Left ventricle myocardium inferior (tissue), 1 donor: ENCODE results near the gene RADIL. TPM values are rescaled to one million over a fixed set of nuclear protein-coding genes. Genes with fewer than 3 reads are reported as not detected.

Experiments
- DNase-seq: peaks from one replicate; pipeline ENCODE4 v3.0.0-alpha.2; 2020
- H3K27ac ChIP-seq: fragments of 200-600 bp; replicated peaks from 2 replicates; pipeline ENCODE4 v1.8.0; 2021
- H3K27me3 ChIP-seq: fragments of 200-600 bp; 2 replicates; pipeline ENCODE4 v1.8.0; 2021; ENCODE audit warnings: low read depth
- H3K36me3 ChIP-seq: fragments of 200-600 bp; 2 replicates; pipeline ENCODE4 v1.8.0; 2021
- H3K4me1 ChIP-seq: fragments of 200-600 bp; 2 replicates; pipeline ENCODE4 v1.8.0; 2021
- H3K4me3 ChIP-seq: fragments of 200-600 bp; 2 replicates; pipeline ENCODE4 v1.8.0; 2021; ENCODE audit warnings: mild to moderate bottlenecking, moderate library complexity
- H3K9me3 ChIP-seq: fragments of 200-600 bp; replicated peaks from 2 replicates; pipeline ENCODE4 v1.8.0; 2021
- intact Hi-C: fragments of 100-400 bp; cut with micrococcal nuclease; formaldehyde crosslinking; loops from one replicate; pipeline ENCODE4 v1.11.0; 2022
- total RNA-seq: library from RNA; stranded (reverse); fragmentation: NEBNext Ultra II Directional; extraction: Animal tissue kit (Norgen Biotek cat#: 25700); gene quantifications from one replicate; pipeline ENCODE4 v1.2.1, GENCODE V29; 2021
- TF ChIP-seq, protein P1 (sequence below): fragments of 200-600 bp; IDR thresholded peaks from 2 replicates; pipeline ENCODE4 v1.8.0; 2021; ENCODE audit warnings: antibody characterized with exemption, mild to moderate bottlenecking, borderline replicate concordance
- donor health status: DM: no; HTN: yes; CAD: no; lungs with severe emphysema.

RADIL gene
- total RNA-seq, 1 donor from 2014 or later: 4.5 TPM

DNA sequence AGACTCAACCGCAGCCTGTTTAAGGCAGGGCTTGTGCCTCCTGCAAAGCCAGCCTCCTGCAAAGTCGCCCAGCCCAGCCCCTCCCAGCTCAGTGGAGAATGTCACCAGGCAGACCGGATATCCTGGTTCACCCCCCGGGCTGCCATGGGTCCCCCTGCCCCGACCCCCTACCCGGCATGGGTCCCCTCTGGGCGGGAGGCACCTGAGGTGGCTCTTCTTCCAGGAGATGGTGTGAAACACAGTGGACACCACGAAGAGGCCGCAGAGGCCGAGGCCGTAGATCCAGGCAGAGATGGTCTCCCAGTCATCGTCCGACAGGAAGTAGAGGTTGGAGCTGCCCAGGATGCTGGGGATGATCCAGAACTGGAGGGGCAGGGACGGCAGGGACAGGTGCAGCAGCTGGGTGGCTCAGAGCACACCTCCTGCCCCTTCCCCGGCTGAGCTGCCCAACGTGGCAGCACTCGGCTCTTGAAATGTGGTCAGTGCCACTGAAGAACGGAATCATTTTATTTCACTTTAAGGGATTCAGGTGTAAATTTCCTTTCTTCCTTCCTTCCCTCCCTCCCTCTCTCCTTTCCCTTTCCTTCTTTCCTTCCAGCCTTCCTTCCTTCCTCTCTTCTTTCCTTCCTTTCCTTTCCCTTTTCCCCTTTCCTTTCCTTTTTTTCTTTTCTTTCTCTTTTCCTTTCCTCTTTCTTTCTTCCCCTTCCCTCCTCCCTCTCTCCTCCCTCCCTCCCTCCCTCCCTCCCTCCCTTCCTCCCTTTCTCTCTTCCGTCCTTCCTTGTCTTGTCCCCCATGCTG is 36.7 kb upstream of the RADIL start:
- intact Hi-C loops: no loop called here
- peaks cover 13% of the 10 kb centered on the region for H3K9me3 ChIP-seq
- no peaks in the 10 kb centered on the region for H3K4me1 ChIP-seq
- TF ChIP-seq, protein P1, sequence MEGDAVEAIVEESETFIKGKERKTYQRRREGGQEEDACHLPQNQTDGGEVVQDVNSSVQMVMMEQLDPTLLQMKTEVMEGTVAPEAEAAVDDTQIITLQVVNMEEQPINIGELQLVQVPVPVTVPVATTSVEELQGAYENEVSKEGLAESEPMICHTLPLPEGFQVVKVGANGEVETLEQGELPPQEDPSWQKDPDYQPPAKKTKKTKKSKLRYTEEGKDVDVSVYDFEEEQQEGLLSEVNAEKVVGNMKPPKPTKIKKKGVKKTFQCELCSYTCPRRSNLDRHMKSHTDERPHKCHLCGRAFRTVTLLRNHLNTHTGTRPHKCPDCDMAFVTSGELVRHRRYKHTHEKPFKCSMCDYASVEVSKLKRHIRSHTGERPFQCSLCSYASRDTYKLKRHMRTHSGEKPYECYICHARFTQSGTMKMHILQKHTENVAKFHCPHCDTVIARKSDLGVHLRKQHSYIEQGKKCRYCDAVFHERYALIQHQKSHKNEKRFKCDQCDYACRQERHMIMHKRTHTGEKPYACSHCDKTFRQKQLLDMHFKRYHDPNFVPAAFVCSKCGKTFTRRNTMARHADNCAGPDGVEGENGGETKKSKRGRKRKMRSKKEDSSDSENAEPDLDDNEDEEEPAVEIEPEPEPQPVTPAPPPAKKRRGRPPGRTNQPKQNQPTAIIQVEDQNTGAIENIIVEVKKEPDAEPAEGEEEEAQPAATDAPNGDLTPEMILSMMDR: no peak
- no peak overlapping the region for H3K4me3 ChIP-seq
- no peak for DNase-seq
- H3K27me3 ChIP-seq: peaks cover 51% of the 10 kb centered on the region
- no peak overlapping the region for H3K27ac ChIP-seq
- H3K36me3 ChIP-seq: no peaks in the 10 kb centered on the region

DNA sequence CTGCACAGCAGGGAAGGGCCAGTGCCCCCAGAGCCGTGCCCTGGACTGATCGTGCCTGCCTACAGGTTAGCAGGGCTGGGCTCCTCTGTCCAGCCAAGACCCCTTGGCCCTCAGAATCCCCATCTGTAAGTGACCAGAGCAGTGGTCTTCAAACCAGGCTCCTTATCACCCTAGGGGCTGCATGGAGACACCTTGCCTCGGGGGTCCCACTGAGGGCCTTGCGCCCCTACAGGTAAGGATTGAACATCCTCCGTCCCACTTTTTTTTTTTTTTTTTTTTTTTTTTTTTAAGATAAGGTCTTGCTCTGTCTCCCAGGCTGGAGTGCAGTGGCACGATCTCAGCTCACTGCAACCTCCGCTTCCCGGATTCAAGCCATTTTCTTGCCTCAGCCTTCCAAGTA is 32.6 kb upstream of the RADIL start:
- peaks cover 30% of the 10 kb centered on the region for H3K27me3 ChIP-seq

DNA sequence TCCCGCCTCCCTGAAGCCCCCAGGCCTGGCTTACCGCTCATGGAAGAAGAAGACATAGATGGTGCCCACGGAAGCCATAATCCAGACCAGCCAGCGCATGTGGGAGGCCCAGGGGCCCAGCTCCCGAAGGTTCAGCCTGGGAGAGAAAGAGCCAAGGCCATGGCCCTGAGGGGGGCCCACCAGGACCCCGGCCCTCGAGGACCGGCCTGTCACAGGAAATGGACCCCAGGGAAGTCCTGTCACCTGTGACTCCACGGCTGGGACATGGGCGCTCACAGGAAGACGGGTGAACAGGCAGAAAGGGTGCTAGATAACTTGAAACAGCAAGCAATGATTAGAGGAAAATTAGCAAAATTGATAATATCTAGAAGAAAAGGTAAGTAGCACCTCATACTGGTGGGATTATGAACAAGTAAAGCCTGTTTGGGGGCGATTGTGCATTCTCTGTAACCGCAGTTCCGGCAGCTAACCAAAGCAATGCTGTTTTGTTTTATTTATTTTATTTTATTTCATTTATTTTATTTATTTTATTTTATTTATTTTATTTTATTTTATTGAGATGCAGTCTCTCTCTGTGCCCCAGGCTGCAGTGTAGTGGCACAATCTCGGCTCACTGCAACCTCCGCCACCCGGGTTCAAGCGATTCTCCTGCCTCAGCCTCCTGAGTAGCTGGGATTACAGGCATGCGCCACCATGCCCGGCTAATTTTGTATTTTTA is 27.8 kb upstream of the RADIL start:
- TF ChIP-seq, protein P1: no peak
- Histone ChIP-seq H3K4me1 (no peaks in the 10 kb centered on the region), H3K27ac (no peak overlapping the region), H3K9me3 (no peaks in the 10 kb centered on the region), H3K27me3 (peaks cover 31% of the 10 kb centered on the region), H3K36me3 (no peaks in the 10 kb centered on the region), H3K4me3 (no peak overlapping the region)
- intact Hi-C loops: no loop called here
- no peak for DNase-seq

More for the DNA sequence above, 32.6 kb upstream of the RADIL start:
- Histone ChIP-seq H3K27ac (no peak overlapping the region), H3K4me1 (no peaks in the 10 kb centered on the region), H3K9me3 (peaks cover 13% of the 10 kb centered on the region), H3K36me3 (no peaks in the 10 kb centered on the region), H3K4me3 (no peak overlapping the region)
- TF ChIP-seq, protein P1: no peak
- intact Hi-C loops: no loop called here
- DNase-seq: no peak

DNA sequence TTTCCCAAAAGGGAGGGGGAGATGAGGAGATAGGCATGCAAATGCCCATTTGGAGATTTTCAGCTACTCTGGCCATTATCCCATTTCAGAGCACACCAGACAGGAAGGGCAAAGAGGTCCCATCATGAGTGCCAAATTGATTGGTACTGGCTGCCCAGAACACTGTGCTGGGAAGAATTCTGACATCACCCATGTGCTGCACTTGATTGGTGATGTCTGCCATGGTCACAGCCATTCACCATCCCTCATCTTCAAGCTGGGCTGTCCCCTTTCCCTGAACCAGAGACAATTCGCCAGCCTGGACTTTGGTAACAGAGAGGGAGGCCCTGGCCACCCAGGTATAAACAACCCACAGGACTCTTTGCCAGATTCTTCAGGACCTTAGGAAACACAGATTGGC is 23.2 kb upstream of the RADIL start:
- Histone ChIP-seq H3K27me3 (peaks cover 59% of the 10 kb centered on the region), H3K9me3 (no peaks in the 10 kb centered on the region), H3K36me3 (no peaks in the 10 kb centered on the region), H3K4me1 (no peaks in the 10 kb centered on the region), H3K4me3 (no peak overlapping the region), H3K27ac (no peak overlapping the region)
- TF ChIP-seq, protein P1: no peak
- intact Hi-C loops: no loop called here
- DNase-seq: no peak

DNA sequence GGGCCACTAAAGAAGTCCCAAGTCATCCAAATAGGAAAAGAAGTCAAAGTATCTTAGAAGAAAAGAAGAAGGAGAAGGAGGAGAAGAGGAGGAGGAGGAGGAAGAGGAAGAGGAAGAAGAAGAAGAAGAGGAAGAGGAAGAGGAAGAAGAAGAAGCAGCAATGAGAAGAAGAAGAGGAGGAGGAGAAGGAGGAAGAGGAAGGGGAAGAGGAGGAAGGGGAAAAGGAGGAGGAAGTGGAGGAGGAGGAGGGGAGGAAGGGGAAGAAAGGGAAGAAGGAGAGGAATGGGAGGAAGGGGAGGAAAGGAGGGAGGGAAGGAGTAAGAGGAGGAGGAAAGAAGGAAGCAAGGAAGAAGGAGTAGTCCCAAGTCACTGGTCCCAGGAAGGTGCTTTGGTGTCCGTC is 21.7 kb upstream of the RADIL start:
- Histone ChIP-seq H3K27me3 (peaks cover 70% of the 10 kb centered on the region), H3K36me3 (no peaks in the 10 kb centered on the region), H3K4me3 (no peak overlapping the region), H3K27ac (no peak overlapping the region), H3K4me1 (no peaks in the 10 kb centered on the region), H3K9me3 (no peaks in the 10 kb centered on the region)
- no peak for DNase-seq
- intact Hi-C loops: no loop called here
- TF ChIP-seq, protein P1: no peak
